Mesothelial cell of epicardium (in vitro differentiated cells): ENCODE measurements around the gene TCF20. TPM values are rescaled to one million over a fixed set of nuclear protein-coding genes. Genes with fewer than 3 reads are reported as not detected.

Source experiments
- DNase-seq, 2 experiments: peaks; one replicate each; pipeline ENCODE4 v3.0.0; 2021; ENCODE audit warnings: low spot score in 2 of 2; ENCODE audit not compliant: unreplicated experiment in 2 of 2
- H3K27ac Mint-ChIP-seq: 2 replicates; pipeline ENCODE4 v1.8.0; 2021; ENCODE audit warnings: mixed read lengths
- H3K27me3 Mint-ChIP-seq: 2 replicates; pipeline ENCODE4 v1.8.0; 2021; ENCODE audit warnings: low read depth, mixed read lengths
- H3K36me3 Mint-ChIP-seq: 2 replicates; pipeline ENCODE4 v1.8.0; 2021; ENCODE audit warnings: mixed read lengths
- H3K4me1 Mint-ChIP-seq: 2 replicates; pipeline ENCODE4 v1.8.0; 2021; ENCODE audit warnings: mixed read lengths
- H3K4me3 Mint-ChIP-seq: 2 replicates; pipeline ENCODE4 v1.8.0; 2021; ENCODE audit warnings: mild to moderate bottlenecking, moderate library complexity, mixed read lengths
- H3K9me3 Mint-ChIP-seq: 2 replicates; pipeline ENCODE4 v1.8.0; 2021; ENCODE audit warnings: mixed read lengths
- total RNA-seq: library from RNA; stranded (reverse); gene quantifications from 3 replicates; pipeline ENCODE4 v1.2.1, GENCODE V29; 2021
- TF ChIP-seq, protein P1 (sequence below): fragments of 200-600 bp; sonication (generic); IDR thresholded peaks from one replicate; pipeline ENCODE4 v1.5.0; 2021; ENCODE audit warnings: antibody characterized with exemption; ENCODE audit not compliant: unreplicated experiment

TCF20 gene
- total RNA-seq, 1 donor from 2014 or later, result 82.2 TPM

DNA sequence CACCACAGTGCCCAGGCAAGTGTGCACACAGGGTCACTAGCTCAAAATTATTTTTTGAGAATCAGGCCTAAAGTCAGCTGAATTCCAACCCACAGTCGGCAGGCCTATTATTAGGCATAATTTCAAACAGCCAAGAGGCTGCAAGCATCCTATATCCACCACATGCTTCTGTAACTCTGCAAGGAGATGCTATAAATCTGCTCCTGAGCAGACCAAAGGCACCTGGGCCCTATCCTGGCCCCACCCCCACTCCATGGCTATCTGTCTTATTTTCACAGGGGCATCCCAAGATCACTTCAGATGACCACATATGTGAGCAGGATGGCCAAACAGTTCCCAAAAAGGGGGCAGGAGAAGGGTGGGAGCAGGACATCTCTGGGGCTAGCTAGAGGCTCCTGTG is 44.6 kb downstream of the TCF20 start:
- Mint-ChIP-seq H3K27me3 (no peaks in the 10 kb centered on the region), H3K9me3 (no peaks in the 10 kb centered on the region)
- TF ChIP-seq, protein P1, sequence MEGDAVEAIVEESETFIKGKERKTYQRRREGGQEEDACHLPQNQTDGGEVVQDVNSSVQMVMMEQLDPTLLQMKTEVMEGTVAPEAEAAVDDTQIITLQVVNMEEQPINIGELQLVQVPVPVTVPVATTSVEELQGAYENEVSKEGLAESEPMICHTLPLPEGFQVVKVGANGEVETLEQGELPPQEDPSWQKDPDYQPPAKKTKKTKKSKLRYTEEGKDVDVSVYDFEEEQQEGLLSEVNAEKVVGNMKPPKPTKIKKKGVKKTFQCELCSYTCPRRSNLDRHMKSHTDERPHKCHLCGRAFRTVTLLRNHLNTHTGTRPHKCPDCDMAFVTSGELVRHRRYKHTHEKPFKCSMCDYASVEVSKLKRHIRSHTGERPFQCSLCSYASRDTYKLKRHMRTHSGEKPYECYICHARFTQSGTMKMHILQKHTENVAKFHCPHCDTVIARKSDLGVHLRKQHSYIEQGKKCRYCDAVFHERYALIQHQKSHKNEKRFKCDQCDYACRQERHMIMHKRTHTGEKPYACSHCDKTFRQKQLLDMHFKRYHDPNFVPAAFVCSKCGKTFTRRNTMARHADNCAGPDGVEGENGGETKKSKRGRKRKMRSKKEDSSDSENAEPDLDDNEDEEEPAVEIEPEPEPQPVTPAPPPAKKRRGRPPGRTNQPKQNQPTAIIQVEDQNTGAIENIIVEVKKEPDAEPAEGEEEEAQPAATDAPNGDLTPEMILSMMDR, result no peak

DNA sequence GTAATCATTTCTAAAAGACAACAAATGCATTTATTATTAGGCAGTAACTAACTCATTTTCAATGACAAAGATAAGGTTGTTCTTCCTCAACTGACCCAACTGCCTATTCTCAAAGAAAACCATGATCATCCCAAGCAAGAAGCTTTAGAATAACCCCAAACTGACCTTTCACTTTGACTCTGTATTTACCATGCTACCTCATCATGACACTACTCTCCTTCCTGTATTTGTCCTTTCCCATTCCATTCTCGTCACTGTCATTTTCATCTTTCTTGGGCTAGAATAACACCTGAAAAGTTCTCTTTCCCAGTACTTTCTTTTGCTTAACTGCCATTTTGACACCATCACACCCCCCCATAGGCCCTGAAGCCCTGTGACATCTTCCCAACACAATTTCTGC is 48.3 kb downstream of the TCF20 start:
- DNase-seq, result no peak
- Mint-ChIP-seq H3K4me3 (no peak overlapping the region), H3K27me3 (no peaks in the 10 kb centered on the region), H3K27ac (no peak overlapping the region), H3K9me3 (no peaks in the 10 kb centered on the region), H3K36me3 (no peaks in the 10 kb centered on the region), H3K4me1 (peaks cover 5% of the 10 kb centered on the region)
- TF ChIP-seq, protein P1, result no peak

More for the DNA sequence above, 44.6 kb downstream of the TCF20 start:
- Mint-ChIP-seq H3K27ac (no peak overlapping the region), H3K36me3 (no peaks in the 10 kb centered on the region), H3K4me1 (peaks cover 8% of the 10 kb centered on the region), H3K4me3 (no peak overlapping the region)
- no peak for DNase-seq

Other genes starting within 250 kb of the TCF20 start
- gene NAGA, start 199.8 kb downstream of the TCF20 start, total RNA-seq, result 19.4 to 20.7 TPM (median 19.5 TPM) in 3 replicates
- 7.8 to 8.3 TPM (median 8.1 TPM) in 3 replicates for gene PHETA2, start 196.4 kb downstream of the TCF20 start, total RNA-seq
- gene SMDT1, start 191.0 kb downstream of the TCF20 start, total RNA-seq, result 71.0 to 87.4 TPM (median 78.9 TPM) in 3 replicates
- 52.6 to 54.2 TPM (median 53.4 TPM) in 3 replicates for gene NDUFA6, start 179.9 kb downstream of the TCF20 start, total RNA-seq
- gene CYP2D6, start 139.8 kb downstream of the TCF20 start, total RNA-seq, result 6.3 to 7.2 TPM (median 6.4 TPM) in 3 replicates
- gene NFAM1, start 161.8 kb upstream of the TCF20 start, total RNA-seq, result 0.27 to 0.34 TPM (median 0.32 TPM) in 3 replicates
- 52.2 to 59.6 TPM (median 53.2 TPM) in 3 replicates for gene RRP7A, start 249.1 kb upstream of the TCF20 start, total RNA-seq